H9 (cell line): ENCODE data around the gene APOH. TPM values are rescaled to one million over a fixed set of nuclear protein-coding genes. Genes with fewer than 3 reads are reported as not detected.

Source experiments
- DNase-seq: peaks from one replicate; pipeline ENCODE4 v3.0.0-alpha.2; 2017
- H2AFZ ChIP-seq: one replicate; pipeline ENCODE4 v1.6.1; 2013; ENCODE audit warnings: mild to moderate bottlenecking, low read length, control low read depth, moderate library complexity
- H2AK5ac ChIP-seq: 2 replicates; pipeline ENCODE4 v1.6.1; 2013; ENCODE audit warnings: low read length, control low read depth, mixed read lengths; ENCODE audit not compliant: insufficient read length
- H2BK120ac ChIP-seq: one replicate; pipeline ENCODE4 v1.6.1; 2013; ENCODE audit warnings: low read depth, mild to moderate bottlenecking, low read length, control low read depth, inconsistent platforms; ENCODE audit not compliant: poor library complexity, severe bottlenecking
- H2BK12ac ChIP-seq: 2 replicates; pipeline ENCODE4 v1.6.1; 2013; ENCODE audit warnings: low read length, control low read depth, mixed read lengths, low read depth; ENCODE audit not compliant: insufficient read length
- H2BK15ac ChIP-seq: 2 replicates; pipeline ENCODE4 v1.6.1; 2013; ENCODE audit warnings: low read depth, low read length, control low read depth
- H2BK20ac ChIP-seq: one replicate; pipeline ENCODE4 v1.6.1; 2013; ENCODE audit warnings: low read depth, mild to moderate bottlenecking, low read length, control low read depth, inconsistent platforms; ENCODE audit not compliant: poor library complexity, severe bottlenecking
- H2BK5ac ChIP-seq: 2 replicates; pipeline ENCODE4 v1.6.1; 2013; ENCODE audit warnings: low read length, control low read depth, mixed read lengths; ENCODE audit not compliant: insufficient read length
- H3K14ac ChIP-seq: 2 replicates; pipeline ENCODE4 v1.6.1; 2013; ENCODE audit warnings: low read length, control low read depth; ENCODE audit not compliant: insufficient read depth
- H3K18ac ChIP-seq: 2 replicates; pipeline ENCODE4 v1.6.1; 2013; ENCODE audit warnings: low read depth, mild to moderate bottlenecking, mixed read lengths, low read length, control low read depth; ENCODE audit not compliant: insufficient read length
- H3K23ac ChIP-seq: 2 replicates; pipeline ENCODE4 v1.6.1; 2013; ENCODE audit warnings: low read length, control low read depth, mixed read lengths, low read depth; ENCODE audit not compliant: insufficient read length
- H3K23me2 ChIP-seq: 2 replicates; pipeline ENCODE4 v1.6.1; 2013; ENCODE audit warnings: low read depth, mild to moderate bottlenecking, mixed read lengths, low read length, control low read depth; ENCODE audit not compliant: insufficient read length, poor library complexity, severe bottlenecking
- H3K27ac ChIP-seq: 2 replicates; pipeline ENCODE4 v1.5.1; 2013; ENCODE audit warnings: low read length, control low read depth, mixed read lengths, low read depth; ENCODE audit not compliant: insufficient read length
- H3K27me3 ChIP-seq: 2 replicates; pipeline ENCODE4 v1.6.1; 2013; ENCODE audit warnings: low read length, control low read depth, inconsistent platforms; ENCODE audit not compliant: insufficient read depth
- H3K4ac ChIP-seq: 2 replicates; pipeline ENCODE4 v1.6.1; 2013; ENCODE audit warnings: low read depth, mild to moderate bottlenecking, control low read depth, inconsistent platforms, low read length, moderate library complexity
- H3K4me1 ChIP-seq: 2 replicates; pipeline ENCODE4 v1.6.1; 2013; ENCODE audit warnings: low read length, control low read depth, inconsistent platforms; ENCODE audit not compliant: insufficient read depth
- H3K4me2 ChIP-seq: 2 replicates; pipeline ENCODE4 v1.6.1; 2013; ENCODE audit warnings: low read length, control low read depth, mixed read lengths; ENCODE audit not compliant: insufficient read length, insufficient read depth
- H3K56ac ChIP-seq: 2 replicates; pipeline ENCODE4 v1.6.1; 2013; ENCODE audit warnings: low read depth, mild to moderate bottlenecking, mixed read lengths, low read length, control low read depth; ENCODE audit not compliant: insufficient read length
- H3K79me1 ChIP-seq: 2 replicates; pipeline ENCODE4 v1.6.1; 2013; ENCODE audit warnings: low read depth, mild to moderate bottlenecking, moderate library complexity, low read length, control low read depth, inconsistent platforms; ENCODE audit not compliant: insufficient read depth, poor library complexity, severe bottlenecking
- H3K79me2 ChIP-seq: 2 replicates; pipeline ENCODE4 v1.6.1; 2013; ENCODE audit warnings: low read length, control low read depth, inconsistent platforms; ENCODE audit not compliant: insufficient read depth
- H3K9ac ChIP-seq: 2 replicates; pipeline ENCODE4 v1.6.1; 2013; ENCODE audit warnings: low read length, control low read depth, mixed read lengths; ENCODE audit not compliant: insufficient read length; ENCODE audit errors: extremely low read depth
- H3K9me3 ChIP-seq: one replicate; pipeline ENCODE4 v1.6.1; 2013; ENCODE audit warnings: low read depth, low read length, inconsistent platforms; ENCODE audit not compliant: control insufficient read depth
- H3T11ph ChIP-seq: one replicate; pipeline ENCODE4 v1.6.1; 2013; ENCODE audit warnings: mild to moderate bottlenecking, low read length, control low read depth, inconsistent platforms
- H4K20me1 ChIP-seq: one replicate; pipeline ENCODE4 v1.6.1; 2013; ENCODE audit not compliant: control insufficient read depth, insufficient read length, insufficient read depth
- H4K5ac ChIP-seq: 2 replicates; pipeline ENCODE4 v1.6.1; 2013; ENCODE audit warnings: low read depth, mild to moderate bottlenecking, mixed read lengths, low read length, control low read depth; ENCODE audit not compliant: insufficient read length
- H4K8ac ChIP-seq: replicated peaks from 2 replicates; pipeline ENCODE4 v1.6.1; 2013; ENCODE audit warnings: low read length, control low read depth, mixed read lengths, low read depth; ENCODE audit not compliant: insufficient read length
- H4K91ac ChIP-seq: 2 replicates; pipeline ENCODE4 v1.6.1; 2013; ENCODE audit warnings: low read depth, mild to moderate bottlenecking, moderate library complexity, mixed read lengths, low read length, control low read depth; ENCODE audit not compliant: insufficient read length
- H3K27ac Mint-ChIP-seq, 3 experiments: 2 replicates in 2 of 3; 3 replicates in 1 of 3; pipeline ENCODE4 v1.8.0; 2020 to 2021; ENCODE audit warnings: mixed read lengths in 3 of 3, mild to moderate bottlenecking in 1 of 3, moderate library complexity in 1 of 3
- H3K27me3 Mint-ChIP-seq: 2 replicates; pipeline ENCODE4 v1.8.0; 2021; ENCODE audit warnings: low read depth, mild to moderate bottlenecking, moderate library complexity, mixed read lengths
- H3K36me3 Mint-ChIP-seq, 3 experiments: 2 replicates in 2 of 3; 3 replicates in 1 of 3; pipeline ENCODE4 v1.8.0; 2020 to 2021; ENCODE audit warnings: low read depth in 3 of 3, mixed read lengths in 3 of 3; ENCODE audit not compliant: insufficient read depth in 1 of 3
- H3K4me1 Mint-ChIP-seq, 2 experiments: 2 replicates each; pipeline ENCODE4 v1.8.0; 2020; ENCODE audit warnings: mixed read lengths in 2 of 2
- H3K4me3 Mint-ChIP-seq, 2 experiments: 2 replicates in 1 of 2; 3 replicates in 1 of 2; pipeline ENCODE4 v1.8.0; 2020 to 2021; ENCODE audit warnings: mild to moderate bottlenecking in 2 of 2, mixed read lengths in 2 of 2, moderate library complexity in 1 of 2
- H3K9me3 Mint-ChIP-seq, 2 experiments: 2 replicates in 1 of 2; 3 replicates in 1 of 2; pipeline ENCODE4 v1.8.0; 2020; ENCODE audit warnings: mild to moderate bottlenecking in 2 of 2, mixed read lengths in 2 of 2, moderate library complexity in 1 of 2
- WGBS: extraction: QIAGEN DNeasy Blood & Tissue Kit; methylation state at CpG from one replicate; pipeline ENCODE4 v1.1.7; 2013; ENCODE audit warnings: missing lambda C conversion rate, low lambda C conversion rate, mixed read lengths; ENCODE audit not compliant: insufficient read length; ENCODE audit errors: extremely low coverage; 5-methylcytosine and 5-hydroxymethylcytosine counted together
- total RNA-seq: library from RNA; stranded (reverse); gene quantifications from 2 replicates; pipeline ENCODE4 v1.2.1, GENCODE V29; 2021
- TF ChIP-seq, protein P1 (sequence below): fragments of 200-600 bp; sonication (generic); conservative IDR thresholded peaks from 3 replicates; pipeline ENCODE4 v1.8.0; 2021; ENCODE audit warnings: antibody characterized with exemption, mild to moderate bottlenecking

APOH gene
- total RNA-seq, 1 experiment from 2014 or later = not detected

DNA sequence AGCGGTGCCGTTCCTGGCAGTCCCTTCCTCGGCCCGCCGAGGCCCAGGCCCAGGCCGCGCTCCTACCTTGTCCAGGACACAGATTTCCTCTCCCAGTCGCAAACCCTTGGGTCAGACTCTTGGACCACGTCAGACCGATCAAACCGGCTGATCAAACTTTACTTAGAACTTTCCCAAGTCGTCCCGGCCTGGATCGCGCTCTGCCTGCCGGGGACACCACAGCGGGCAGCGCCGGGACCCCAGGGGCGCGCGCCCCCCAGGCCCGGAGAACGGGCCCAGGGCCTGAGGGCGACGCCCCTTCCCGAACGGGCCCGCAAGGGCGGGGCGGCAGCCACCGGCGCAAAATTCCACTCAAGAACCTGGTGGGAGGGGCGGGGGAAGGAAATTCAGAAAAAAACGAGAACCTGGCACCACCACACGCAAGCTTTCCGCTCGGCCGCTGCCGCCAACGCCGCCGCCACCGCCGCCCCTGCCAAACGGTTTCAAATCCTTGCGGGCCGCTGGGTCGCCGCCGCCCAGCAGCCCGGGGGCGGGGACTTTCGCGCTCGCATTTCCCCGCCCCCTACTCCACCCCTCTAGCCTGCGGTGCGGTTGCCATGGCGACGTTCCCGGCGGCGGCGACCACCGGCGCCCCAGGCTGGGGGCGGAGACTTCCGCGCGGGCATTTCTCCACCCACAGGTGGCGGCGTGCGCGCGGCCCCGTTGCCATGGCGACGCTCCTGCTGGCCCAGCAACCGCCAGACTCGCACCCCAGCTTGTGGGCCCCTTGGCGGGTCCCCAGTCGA, 37.4 kb downstream of the APOH start, which contains the start of gene CEP112:
TSS of gene CEP112 (minus strand) at position 541 of the 785 bp plus-strand sequence.
- H3K23ac ChIP-seq = no peak within 1 kb of the TSS
- H2BK20ac ChIP-seq = no peak within 1 kb of the TSS
- H2BK120ac ChIP-seq = no peak within 1 kb of the TSS
- no peak within 1 kb of the TSS for H4K8ac ChIP-seq
- peak within 1 kb of the TSS in 2 of 3 experiments; percentile 86 to 92; a peak in 3 of 7 replicates for H3K27ac Mint-ChIP-seq
- H3K9ac ChIP-seq = peak within 1 kb of the TSS; percentile 13
- H3K14ac ChIP-seq = no peak within 1 kb of the TSS
- no peak within 1 kb of the TSS for H2BK5ac ChIP-seq
- H3K4me1 ChIP-seq = no peaks in the 10 kb centered on the region
- peak within 1 kb of the TSS; percentile 65 for H3K4me2 ChIP-seq
- H3K27ac ChIP-seq = no peak within 1 kb of the TSS
- no peaks in the 10 kb centered on the region for H3K36me3 Mint-ChIP-seq
- H3K79me1 ChIP-seq = no peaks in the 10 kb centered on the region
- H2BK15ac ChIP-seq = no peak within 1 kb of the TSS
- H3K27me3 Mint-ChIP-seq = peaks cover 3% of the 10 kb centered on the region; the same call in 1 of the 2 replicates
- H2BK12ac ChIP-seq = no peak within 1 kb of the TSS
- H2AK5ac ChIP-seq = no peak within 1 kb of the TSS
- peak within 1 kb of the TSS; percentile 82 to 90 for H3K4me3 Mint-ChIP-seq
- no peak within 1 kb of the TSS for H4K91ac ChIP-seq
- no peak within 1 kb of the TSS for H3T11ph ChIP-seq
- H3K27me3 ChIP-seq = no peaks in the 10 kb centered on the region
- H3K4ac ChIP-seq = no peak within 1 kb of the TSS
- no peak within 1 kb of the TSS for H2AFZ ChIP-seq
- peak within 1 kb of the TSS; percentile 15 for H3K18ac ChIP-seq
- no peaks in the 10 kb centered on the region for H3K9me3 Mint-ChIP-seq
- no peak within 1 kb of the TSS for H3K56ac ChIP-seq
- no peaks in the 10 kb centered on the region for H3K79me2 ChIP-seq
- peaks cover 10% of the 10 kb centered on the region for H3K23me2 ChIP-seq
- H4K5ac ChIP-seq = no peak within 1 kb of the TSS
- TF ChIP-seq, protein P1, sequence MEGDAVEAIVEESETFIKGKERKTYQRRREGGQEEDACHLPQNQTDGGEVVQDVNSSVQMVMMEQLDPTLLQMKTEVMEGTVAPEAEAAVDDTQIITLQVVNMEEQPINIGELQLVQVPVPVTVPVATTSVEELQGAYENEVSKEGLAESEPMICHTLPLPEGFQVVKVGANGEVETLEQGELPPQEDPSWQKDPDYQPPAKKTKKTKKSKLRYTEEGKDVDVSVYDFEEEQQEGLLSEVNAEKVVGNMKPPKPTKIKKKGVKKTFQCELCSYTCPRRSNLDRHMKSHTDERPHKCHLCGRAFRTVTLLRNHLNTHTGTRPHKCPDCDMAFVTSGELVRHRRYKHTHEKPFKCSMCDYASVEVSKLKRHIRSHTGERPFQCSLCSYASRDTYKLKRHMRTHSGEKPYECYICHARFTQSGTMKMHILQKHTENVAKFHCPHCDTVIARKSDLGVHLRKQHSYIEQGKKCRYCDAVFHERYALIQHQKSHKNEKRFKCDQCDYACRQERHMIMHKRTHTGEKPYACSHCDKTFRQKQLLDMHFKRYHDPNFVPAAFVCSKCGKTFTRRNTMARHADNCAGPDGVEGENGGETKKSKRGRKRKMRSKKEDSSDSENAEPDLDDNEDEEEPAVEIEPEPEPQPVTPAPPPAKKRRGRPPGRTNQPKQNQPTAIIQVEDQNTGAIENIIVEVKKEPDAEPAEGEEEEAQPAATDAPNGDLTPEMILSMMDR = no peak; the same call in 2 of the 3 replicates
- DNase-seq = peak; percentile 97
- no peaks in the 10 kb centered on the region for H3K9me3 ChIP-seq
- no CpG with 5 or more reads among the region's 83 CpGs for WGBS
- H3K4me1 Mint-ChIP-seq = peaks cover 12 to 15% of the 10 kb centered on the region in 2 experiments
- no peaks in the 10 kb centered on the region for H4K20me1 ChIP-seq
